BE2C (cell line): ENCODE data around the gene ABCD3.
"Not testable (repeated sequence)": the region's sequence is repeated elsewhere in the genome, so short reads cannot be mapped to it uniquely, and the experiment has no call there.

ENCODE experiments used
- DNase-seq: peaks from one replicate; pipeline ENCODE4 v3.0.0-alpha.2; 2020
- H3K27me3 ChIP-seq: fragments of 250-450 bp; sonication (Bioruptor Pico); 2 replicates; pipeline ENCODE4 v1.5.1; 2020; ENCODE audit warnings: mild to moderate bottlenecking
- H3K36me3 ChIP-seq: fragments of 250-450 bp; sonication (Bioruptor Pico); 2 replicates; pipeline ENCODE4 v1.5.1; 2020; ENCODE audit warnings: mild to moderate bottlenecking
- H3K4me1 ChIP-seq: fragments of 250-450 bp; sonication (Bioruptor Pico); 2 replicates; pipeline ENCODE4 v1.5.1; 2020
- H3K4me3 ChIP-seq: 2 replicates; pipeline ENCODE4 v1.5.1; 2011; ENCODE audit warnings: low read depth, low read length
- H3K9me3 ChIP-seq: fragments of 250-450 bp; sonication (Bioruptor Pico); 2 replicates; pipeline ENCODE4 v1.5.1; 2020
- TF ChIP-seq, protein P1 (sequence below): IDR thresholded peaks from 2 replicates; pipeline ENCODE4 v1.5.1; 2012; ENCODE audit warnings: mild to moderate bottlenecking, low read depth, low read length

The ABCD3 gene

DNA sequence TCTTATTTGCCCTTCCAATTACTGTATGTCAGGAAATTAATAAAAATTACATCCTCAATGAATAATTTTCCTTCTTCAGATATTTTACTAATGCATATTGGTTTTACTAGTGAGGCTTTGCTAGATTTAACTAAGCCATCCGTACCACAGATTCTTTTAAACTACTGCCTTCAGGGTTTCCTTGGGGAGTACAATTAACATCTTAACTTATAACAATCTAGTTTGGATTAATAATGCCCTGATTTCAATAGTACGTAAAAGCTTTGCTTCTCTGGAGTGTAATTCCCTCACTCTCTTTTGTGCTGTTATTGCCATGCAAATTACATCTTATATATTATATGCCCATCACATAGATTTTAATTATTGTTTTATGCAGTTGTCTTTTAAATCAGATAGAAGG, 147.7 kb downstream of the ABCD3 start:
- H3K36me3 ChIP-seq = no peaks in the 10 kb centered on the region
- TF ChIP-seq, protein P1, sequence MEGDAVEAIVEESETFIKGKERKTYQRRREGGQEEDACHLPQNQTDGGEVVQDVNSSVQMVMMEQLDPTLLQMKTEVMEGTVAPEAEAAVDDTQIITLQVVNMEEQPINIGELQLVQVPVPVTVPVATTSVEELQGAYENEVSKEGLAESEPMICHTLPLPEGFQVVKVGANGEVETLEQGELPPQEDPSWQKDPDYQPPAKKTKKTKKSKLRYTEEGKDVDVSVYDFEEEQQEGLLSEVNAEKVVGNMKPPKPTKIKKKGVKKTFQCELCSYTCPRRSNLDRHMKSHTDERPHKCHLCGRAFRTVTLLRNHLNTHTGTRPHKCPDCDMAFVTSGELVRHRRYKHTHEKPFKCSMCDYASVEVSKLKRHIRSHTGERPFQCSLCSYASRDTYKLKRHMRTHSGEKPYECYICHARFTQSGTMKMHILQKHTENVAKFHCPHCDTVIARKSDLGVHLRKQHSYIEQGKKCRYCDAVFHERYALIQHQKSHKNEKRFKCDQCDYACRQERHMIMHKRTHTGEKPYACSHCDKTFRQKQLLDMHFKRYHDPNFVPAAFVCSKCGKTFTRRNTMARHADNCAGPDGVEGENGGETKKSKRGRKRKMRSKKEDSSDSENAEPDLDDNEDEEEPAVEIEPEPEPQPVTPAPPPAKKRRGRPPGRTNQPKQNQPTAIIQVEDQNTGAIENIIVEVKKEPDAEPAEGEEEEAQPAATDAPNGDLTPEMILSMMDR = no peak
- no peak for DNase-seq
- H3K27me3 ChIP-seq = no peaks in the 10 kb centered on the region
- no peak overlapping the region for H3K4me3 ChIP-seq
- no peaks in the 10 kb centered on the region for H3K9me3 ChIP-seq
- no peaks in the 10 kb centered on the region for H3K4me1 ChIP-seq

- not testable (repeated sequence) for H3K27me3 ChIP-seq, DNase-seq, H3K36me3 ChIP-seq, H3K9me3 ChIP-seq, H3K4me3 ChIP-seq, H3K4me1 ChIP-seq
These were observed 148.2 kb downstream of the ABCD3 start for GRCh38 chr1:94566436-94566835.

DNA sequence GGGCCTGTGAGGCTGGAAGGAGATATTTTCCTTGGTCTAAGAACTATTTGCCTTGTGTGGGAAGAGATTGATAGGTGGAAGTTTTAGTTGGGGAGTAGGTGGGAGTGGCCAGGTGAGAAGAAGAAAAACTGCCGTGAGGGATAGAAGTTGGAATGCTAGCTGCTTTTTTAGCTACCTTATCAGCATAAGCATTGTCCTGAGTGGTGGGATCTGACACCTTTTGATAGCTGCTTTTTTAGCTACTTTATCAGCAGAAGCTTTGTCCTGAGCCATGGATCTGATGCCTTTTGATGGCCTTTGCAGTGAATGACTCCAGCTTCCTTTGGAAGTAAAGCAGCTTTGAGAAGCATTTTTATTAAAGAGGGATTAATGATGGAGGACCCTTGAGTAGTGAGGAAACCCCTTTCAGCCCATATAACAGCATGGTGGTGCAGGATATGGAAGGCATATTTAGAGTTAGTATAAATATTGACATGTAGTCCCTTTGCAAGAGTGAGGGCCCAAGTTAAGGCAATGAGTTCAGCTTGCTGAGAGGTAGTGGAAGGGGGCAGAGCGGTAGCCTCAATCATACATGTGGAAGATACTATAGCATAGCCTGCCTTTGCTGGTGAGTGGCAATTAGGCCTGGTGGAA, 149.9 kb downstream of the ABCD3 start:
- DNase-seq, H3K4me3 ChIP-seq, H3K4me1 ChIP-seq, H3K9me3 ChIP-seq, H3K27me3 ChIP-seq, H3K36me3 ChIP-seq: not testable (repeated sequence)
